Measurements from ENCODE around the gene NUBPL.

DNA sequence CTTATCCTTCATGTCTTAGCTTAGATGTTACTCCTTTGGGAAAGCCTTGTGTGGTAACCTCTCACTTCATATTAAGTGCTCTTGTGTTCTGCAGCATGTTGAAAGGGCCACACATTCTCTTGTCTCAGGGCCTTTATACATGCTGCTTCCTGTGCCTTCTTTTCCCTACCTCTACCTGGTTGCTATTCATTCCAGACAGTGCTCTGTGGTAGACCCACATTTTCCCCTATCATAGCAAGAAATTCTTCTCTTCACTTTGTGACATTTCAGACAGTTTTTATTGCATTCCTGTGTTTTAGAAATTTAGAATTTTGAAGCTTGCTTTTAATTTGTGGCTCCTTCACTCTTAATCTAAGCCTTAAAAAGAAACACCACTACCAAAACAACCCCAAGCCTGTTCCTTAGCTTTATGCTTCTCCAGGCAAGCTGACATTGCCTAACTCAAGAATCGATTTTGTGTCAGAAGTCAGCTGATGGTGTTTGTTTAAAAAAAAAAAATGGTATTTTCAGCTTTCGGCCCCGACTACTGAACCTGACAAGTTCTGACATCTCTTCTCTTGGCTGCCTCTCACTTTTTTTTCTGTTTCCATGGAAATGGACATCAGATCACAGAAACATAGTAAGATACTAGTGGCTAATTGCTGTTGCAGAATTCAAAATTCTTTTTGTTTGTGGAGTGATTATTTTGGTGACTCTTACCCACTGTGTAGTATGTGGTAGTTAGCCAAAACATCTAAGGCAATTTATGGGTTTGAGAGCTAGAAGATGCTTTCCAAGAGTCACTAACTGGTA lies 156.3 kb downstream of the NUBPL start:
- TF ChIP-seq, protein P1, sequence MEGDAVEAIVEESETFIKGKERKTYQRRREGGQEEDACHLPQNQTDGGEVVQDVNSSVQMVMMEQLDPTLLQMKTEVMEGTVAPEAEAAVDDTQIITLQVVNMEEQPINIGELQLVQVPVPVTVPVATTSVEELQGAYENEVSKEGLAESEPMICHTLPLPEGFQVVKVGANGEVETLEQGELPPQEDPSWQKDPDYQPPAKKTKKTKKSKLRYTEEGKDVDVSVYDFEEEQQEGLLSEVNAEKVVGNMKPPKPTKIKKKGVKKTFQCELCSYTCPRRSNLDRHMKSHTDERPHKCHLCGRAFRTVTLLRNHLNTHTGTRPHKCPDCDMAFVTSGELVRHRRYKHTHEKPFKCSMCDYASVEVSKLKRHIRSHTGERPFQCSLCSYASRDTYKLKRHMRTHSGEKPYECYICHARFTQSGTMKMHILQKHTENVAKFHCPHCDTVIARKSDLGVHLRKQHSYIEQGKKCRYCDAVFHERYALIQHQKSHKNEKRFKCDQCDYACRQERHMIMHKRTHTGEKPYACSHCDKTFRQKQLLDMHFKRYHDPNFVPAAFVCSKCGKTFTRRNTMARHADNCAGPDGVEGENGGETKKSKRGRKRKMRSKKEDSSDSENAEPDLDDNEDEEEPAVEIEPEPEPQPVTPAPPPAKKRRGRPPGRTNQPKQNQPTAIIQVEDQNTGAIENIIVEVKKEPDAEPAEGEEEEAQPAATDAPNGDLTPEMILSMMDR (IDR thresholded peaks at IDR 0.05): no peak
- TF ChIP-seq EP300 (IDR thresholded peaks at IDR 0.05; ENCODE audit: low read depth): no peak
- no peak for TF ChIP-seq POLR2AphosphoS5 (IDR thresholded peaks at IDR 0.05)
